ENCODE measurements around the gene HOXA4. TPM values are rescaled to one million over a fixed set of nuclear protein-coding genes. Genes with fewer than 3 reads are reported as not detected.

HOXA4 gene
- total RNA-seq, 1 donor: 0.72 TPM

GRCh38 chr7:27147199-27148030 lies 16.9 kb upstream of the HOXA4 start, which contains the start of gene HOXA6:
HOXA6 (minus strand) TSS chr7:27147774; CDS start chr7:27147749, 25 bp downstream.
- peaks cover 98% of the 10 kb centered on the region for H3K79me2 ChIP-seq (ENCODE audit: insufficient read depth, low read length)
- no peaks in the 10 kb centered on the region for H3K9me3 ChIP-seq (ENCODE audit: low read depth, low read length)
- H3K27me3 ChIP-seq (ENCODE audit: insufficient read depth, low read length): no peaks in the 10 kb centered on the region
- DNase-seq (ENCODE audit: insufficient read length, low spot score, missing footprints): peak; percentile 93
- peaks cover 38% of the 10 kb centered on the region for H3K36me3 ChIP-seq (ENCODE audit: insufficient read depth, low read length)
- H3K27ac ChIP-seq (ENCODE audit: low read depth, low read length): peak within 1 kb of the TSS; percentile 88
- H3K4me1 ChIP-seq (ENCODE audit: insufficient read depth, low read length): peaks cover 37% of the 10 kb centered on the region
- TF ChIP-seq CTCF (IDR thresholded peaks at IDR 0.05; ENCODE audit: extremely low read depth, low read depth, low read length): no peak
- H2AFZ ChIP-seq (ENCODE audit: low read length): peak within 1 kb of the TSS; percentile 81
- H3K4me2 ChIP-seq (ENCODE audit: insufficient read depth, low read length): peak within 1 kb of the TSS; percentile 99
- H4K20me1 ChIP-seq (ENCODE audit: insufficient read depth, low read length): peaks cover 13% of the 10 kb centered on the region
- peak within 1 kb of the TSS; percentile 93 for H3K4me3 ChIP-seq (ENCODE audit: insufficient read depth, low read length)

GRCh38 chr7:27146491-27147198 lies 16.1 kb upstream of the HOXA4 start:
- Histone ChIP-seq H4K20me1 (ENCODE audit: insufficient read depth, low read length) (peaks cover 13% of the 10 kb centered on the region), H3K4me1 (ENCODE audit: insufficient read depth, low read length) (peaks cover 35% of the 10 kb centered on the region), H3K27ac (ENCODE audit: low read depth, low read length) (peak overlapping the region; percentile 88), H3K79me2 (ENCODE audit: insufficient read depth, low read length) (peaks cover 99% of the 10 kb centered on the region), H2AFZ (ENCODE audit: low read length) (no peak overlapping the region), H3K9me3 (ENCODE audit: low read depth, low read length) (no peaks in the 10 kb centered on the region), H3K4me3 (ENCODE audit: insufficient read depth, low read length) (peak overlapping the region; percentile 93), H3K27me3 (ENCODE audit: insufficient read depth, low read length) (no peaks in the 10 kb centered on the region), H3K36me3 (ENCODE audit: insufficient read depth, low read length) (peaks cover 39% of the 10 kb centered on the region), H3K4me2 (ENCODE audit: insufficient read depth, low read length) (peak overlapping the region; percentile 99)
- TF ChIP-seq CTCF (IDR thresholded peaks at IDR 0.05; ENCODE audit: extremely low read depth, low read depth, low read length): no peak
- DNase-seq (ENCODE audit: insufficient read length, low spot score, missing footprints): peak; percentile 76

GRCh38 chr7:27145914-27146412 lies 15.4 kb upstream of the HOXA4 start:
- H4K20me1 ChIP-seq (ENCODE audit: insufficient read depth, low read length): peaks cover 13% of the 10 kb centered on the region
- H2AFZ ChIP-seq (ENCODE audit: low read length): no peak overlapping the region
- peaks cover 35% of the 10 kb centered on the region for H3K4me1 ChIP-seq (ENCODE audit: insufficient read depth, low read length)
- peaks cover 99% of the 10 kb centered on the region for H3K79me2 ChIP-seq (ENCODE audit: insufficient read depth, low read length)
- TF ChIP-seq CTCF (IDR thresholded peaks at IDR 0.05; ENCODE audit: extremely low read depth, low read depth, low read length): no peak
- no peak overlapping the region for H3K4me3 ChIP-seq (ENCODE audit: insufficient read depth, low read length)
- no peaks in the 10 kb centered on the region for H3K27me3 ChIP-seq (ENCODE audit: insufficient read depth, low read length)
- peaks cover 46% of the 10 kb centered on the region for H3K36me3 ChIP-seq (ENCODE audit: insufficient read depth, low read length)
- no peak overlapping the region for H3K27ac ChIP-seq (ENCODE audit: low read depth, low read length)
- DNase-seq (ENCODE audit: insufficient read length, low spot score, missing footprints): peak; percentile 86
- H3K4me2 ChIP-seq (ENCODE audit: insufficient read depth, low read length): no peak overlapping the region
- H3K9me3 ChIP-seq (ENCODE audit: low read depth, low read length): no peaks in the 10 kb centered on the region
